ENCODE data around the gene TBC1D1.

Gene TBC1D1

GRCh38 chr4:38146383-38146782 lies 255.5 kb downstream of the TBC1D1 start:
- DNase-seq (ENCODE audit: low read depth in 2 of 2): no peak

- DNase-seq (ENCODE audit: low read depth in 2 of 2): no peak
Measured at GRCh38 chr4:38149472-38149996, 258.6 kb downstream of the TBC1D1 start.

GRCh38 chr4:38149997-38150671 lies 259.2 kb downstream of the TBC1D1 start:
- DNase-seq (ENCODE audit: low read depth in 2 of 2): no peak

GRCh38 chr4:38150766-38151165 lies 259.9 kb downstream of the TBC1D1 start:
- no peak for DNase-seq (ENCODE audit: low read depth in 2 of 2)

- DNase-seq (ENCODE audit: low read depth in 2 of 2): no peak
Measured at GRCh38 chr4:38151873-38152272, 261.0 kb downstream of the TBC1D1 start.

- DNase-seq (ENCODE audit: low read depth in 2 of 2): no peak
Measured at GRCh38 chr4:38152305-38152704, 261.4 kb downstream of the TBC1D1 start.

GRCh38 chr4:38152721-38153386 lies 262.0 kb downstream of the TBC1D1 start:
- DNase-seq (ENCODE audit: low read depth in 2 of 2): no peak

GRCh38 chr4:38153387-38153760 lies 262.5 kb downstream of the TBC1D1 start:
- no peak for DNase-seq (ENCODE audit: low read depth in 2 of 2)

- no peak for DNase-seq (ENCODE audit: low read depth in 2 of 2)
Measured at GRCh38 chr4:38154252-38154651, 263.4 kb downstream of the TBC1D1 start.

- DNase-seq (ENCODE audit: low read depth in 2 of 2): no peak
Measured at GRCh38 chr4:38154681-38155588, 264.1 kb downstream of the TBC1D1 start.

- DNase-seq (ENCODE audit: low read depth in 2 of 2): no peak
Measured at GRCh38 chr4:38155589-38156294, 264.9 kb downstream of the TBC1D1 start.

GRCh38 chr4:38157592-38157991 lies 266.7 kb downstream of the TBC1D1 start:
- DNase-seq (ENCODE audit: low read depth in 2 of 2): no peak

GRCh38 chr4:38160487-38161207 lies 269.8 kb downstream of the TBC1D1 start:
- DNase-seq (ENCODE audit: low read depth in 2 of 2): peak in 1 of 2 donors; percentile 44

GRCh38 chr4:38161208-38162113 lies 270.6 kb downstream of the TBC1D1 start:
- no peak for DNase-seq (ENCODE audit: low read depth in 2 of 2)

- no peak for DNase-seq (ENCODE audit: low read depth in 2 of 2)
Measured at GRCh38 chr4:38162240-38162784, 271.4 kb downstream of the TBC1D1 start.

GRCh38 chr4:38163216-38164006 lies 272.5 kb downstream of the TBC1D1 start:
- no peak for DNase-seq (ENCODE audit: low read depth in 2 of 2)

- DNase-seq (ENCODE audit: low read depth in 2 of 2): no peak
Measured at GRCh38 chr4:38164346-38164745, 273.5 kb downstream of the TBC1D1 start.

- DNase-seq (ENCODE audit: low read depth in 2 of 2): no peak
Measured at GRCh38 chr4:38166082-38166481, 275.2 kb downstream of the TBC1D1 start.

GRCh38 chr4:38166768-38167167 lies 275.9 kb downstream of the TBC1D1 start:
- DNase-seq (ENCODE audit: low read depth in 2 of 2): no peak

Measured in stimulated activated CD8-positive, alpha-beta memory T cell treated with anti-CD3 and anti-CD28 coated beads, Interleukin-15, amount 100 ng/mL, for 4 hours (primary cell).